Kidney tubule cell (primary cell): Measurements from ENCODE around the gene RNASEH2A.

Experiments used
- DNase-seq: peaks from one replicate; pipeline ENCODE4 v3.0.0-alpha.2; 2018; ENCODE audit warnings: low spot score

Gene RNASEH2A

DNA sequence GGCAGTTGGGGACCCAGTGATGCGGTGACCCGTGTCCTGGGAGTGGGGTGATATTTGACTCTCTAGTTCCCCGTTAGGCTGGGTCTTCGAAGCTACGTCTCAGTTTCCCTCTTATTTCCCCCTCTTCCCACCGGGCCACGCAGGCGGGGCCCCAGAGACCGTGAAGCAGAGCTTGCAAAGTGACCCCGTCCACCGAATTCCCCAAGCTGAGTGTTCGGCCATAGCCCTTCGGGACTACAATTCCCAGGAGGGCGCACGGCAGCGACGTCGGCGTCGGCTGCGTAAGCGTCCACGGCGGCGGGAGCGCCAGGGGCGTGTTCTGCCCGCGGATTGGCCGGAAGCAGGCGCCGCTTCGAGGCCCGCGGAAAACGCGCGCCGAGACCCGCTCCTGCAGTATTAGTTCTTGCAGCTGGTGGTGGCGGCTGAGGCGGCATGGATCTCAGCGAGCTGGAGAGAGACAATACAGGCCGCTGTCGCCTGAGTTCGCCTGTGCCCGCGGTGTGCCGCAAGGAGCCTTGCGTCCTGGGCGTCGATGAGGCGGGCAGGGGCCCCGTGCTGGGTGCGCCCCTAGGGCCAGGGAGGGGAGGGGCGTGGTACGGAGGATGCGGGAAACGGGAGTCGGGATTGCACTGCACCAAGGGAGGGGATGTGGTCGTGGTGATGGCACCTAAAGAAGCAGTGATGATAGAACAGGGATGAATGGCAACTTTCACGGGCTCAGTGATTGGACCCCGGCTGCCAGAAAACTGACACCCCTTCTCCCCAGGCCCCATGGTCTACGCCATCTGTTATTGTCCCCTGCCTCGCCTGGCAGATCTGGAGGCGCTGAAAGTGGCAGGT, at the start of gene RNASEH2A:
Gene RNASEH2A (plus strand): TSS at position 343 of the 840 bp plus-strand sequence. CDS start 90 bp downstream, at position 433.
- DNase-seq = peak; percentile 91

DNA sequence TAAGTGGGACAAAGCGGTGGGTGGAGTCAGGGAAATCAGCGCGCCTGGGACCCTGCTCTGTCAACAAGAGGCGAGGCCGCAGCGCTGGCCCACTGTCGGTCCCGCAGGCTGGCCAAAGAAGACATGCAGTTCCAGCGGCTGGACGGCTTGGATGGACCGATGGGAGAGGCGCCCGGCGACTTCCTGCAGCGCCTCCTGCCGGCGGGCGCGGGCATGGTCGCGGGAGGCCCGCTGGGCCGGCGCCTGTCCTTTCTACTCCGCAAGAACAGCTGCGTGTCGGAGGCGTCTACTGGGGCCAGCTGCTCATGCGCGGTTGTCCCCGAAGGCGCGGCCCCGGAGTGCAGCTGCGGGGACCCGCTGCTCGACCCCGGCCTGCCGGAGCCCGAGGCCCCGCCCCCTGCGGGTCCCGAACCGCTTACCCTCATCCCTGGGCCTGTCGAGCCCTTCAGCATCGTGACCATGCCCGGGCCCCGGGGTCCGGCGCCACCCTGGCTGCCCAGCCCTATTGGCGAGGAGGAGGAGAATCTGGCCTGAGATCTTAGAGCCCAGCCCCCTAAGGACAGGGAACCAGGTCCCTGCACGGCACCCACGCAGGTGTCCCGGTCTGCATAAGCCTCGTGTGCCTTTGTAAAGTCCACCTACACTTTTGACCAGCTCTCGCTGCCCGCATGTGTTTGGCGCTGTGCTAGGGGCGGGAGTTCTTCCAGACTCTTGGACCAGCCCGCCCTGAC, 48.7 kb upstream of the RNASEH2A start:
- DNase-seq = peak; percentile 74

DNA sequence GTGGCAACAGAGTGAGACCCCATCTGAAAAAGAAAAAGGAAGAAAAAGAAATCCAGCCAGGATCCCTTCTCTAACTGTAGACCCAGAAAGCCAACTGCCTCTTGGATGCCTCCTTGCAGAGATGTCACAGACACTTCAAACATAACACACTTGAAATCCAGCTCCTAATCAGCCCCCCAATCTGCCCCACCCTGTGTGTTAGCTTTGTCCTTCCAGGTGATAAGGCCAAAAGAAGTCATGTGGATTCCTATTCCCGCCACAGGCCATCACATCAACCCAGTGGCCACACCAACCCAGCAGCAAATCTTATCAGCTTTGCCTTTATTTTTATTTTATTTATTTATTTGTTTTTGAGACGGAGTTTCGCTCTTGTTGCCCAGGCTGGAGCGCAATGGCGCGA, 46.7 kb upstream of the RNASEH2A start:
- no peak for DNase-seq

DNA sequence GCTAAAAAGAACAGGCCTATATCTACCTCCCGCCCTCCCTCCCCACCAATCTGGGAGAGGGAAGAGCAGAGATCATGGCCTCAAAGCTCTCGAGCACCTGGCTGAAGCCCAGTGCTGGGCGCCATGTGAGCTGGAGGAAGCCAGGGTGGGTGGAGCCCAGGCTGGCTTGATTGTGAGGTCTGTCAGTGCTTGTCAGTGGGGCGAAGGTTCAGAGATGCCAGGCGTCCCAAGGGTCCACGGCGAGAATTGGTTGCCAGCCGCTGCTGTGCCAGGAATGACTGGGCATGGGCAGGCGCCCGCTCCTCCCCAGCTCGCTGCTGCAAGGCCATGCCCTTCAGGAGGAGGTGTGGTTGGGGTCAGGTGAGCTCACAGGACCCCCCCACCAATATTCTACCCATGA, 43.3 kb upstream of the RNASEH2A start:
- DNase-seq = no peak

DNA sequence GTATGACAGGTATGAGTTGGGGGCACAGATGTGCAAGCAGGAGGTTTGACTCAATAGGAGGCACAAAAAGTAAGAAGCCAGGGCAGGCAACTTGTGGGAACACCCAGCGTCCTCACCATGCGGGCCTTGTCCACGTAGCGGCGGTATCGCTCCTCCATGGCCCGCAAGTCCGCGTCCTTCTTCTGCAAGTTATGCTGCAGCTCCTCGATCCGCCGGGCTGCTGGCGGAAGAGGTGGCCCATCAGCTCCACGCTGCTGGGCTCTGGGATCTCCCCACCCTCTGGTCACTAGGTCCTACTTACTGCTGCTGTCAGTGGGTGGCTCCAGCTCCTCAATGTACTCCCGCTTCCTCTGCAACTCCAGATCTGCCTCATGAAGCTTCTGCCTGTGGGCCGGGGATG, 41.7 kb upstream of the RNASEH2A start:
- no peak for DNase-seq

DNA sequence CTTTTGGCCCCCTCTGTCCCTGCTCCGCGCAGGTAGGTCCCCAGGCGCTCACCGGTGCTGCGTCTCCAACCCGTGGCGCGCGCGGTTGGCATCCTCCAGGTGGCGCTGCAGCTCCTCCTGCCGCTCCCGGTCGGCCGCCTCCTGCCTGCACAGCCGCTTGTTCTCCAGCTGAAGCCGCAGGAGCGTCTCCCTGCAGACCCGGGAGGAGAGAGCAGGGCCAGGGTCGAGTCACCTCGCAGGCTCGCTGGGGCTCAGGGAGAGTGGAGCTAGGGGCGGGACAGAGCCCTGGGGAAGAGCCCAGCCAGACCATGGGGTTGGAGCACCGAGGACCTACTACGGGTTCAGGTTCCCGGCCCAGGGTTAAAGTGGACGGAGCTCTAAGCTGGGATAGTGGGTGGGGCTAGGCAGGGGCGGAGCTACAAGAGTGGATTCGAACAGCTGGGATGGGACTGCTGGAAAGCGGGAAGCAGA, 40.3 kb upstream of the RNASEH2A start:
- DNase-seq = no peak

DNA sequence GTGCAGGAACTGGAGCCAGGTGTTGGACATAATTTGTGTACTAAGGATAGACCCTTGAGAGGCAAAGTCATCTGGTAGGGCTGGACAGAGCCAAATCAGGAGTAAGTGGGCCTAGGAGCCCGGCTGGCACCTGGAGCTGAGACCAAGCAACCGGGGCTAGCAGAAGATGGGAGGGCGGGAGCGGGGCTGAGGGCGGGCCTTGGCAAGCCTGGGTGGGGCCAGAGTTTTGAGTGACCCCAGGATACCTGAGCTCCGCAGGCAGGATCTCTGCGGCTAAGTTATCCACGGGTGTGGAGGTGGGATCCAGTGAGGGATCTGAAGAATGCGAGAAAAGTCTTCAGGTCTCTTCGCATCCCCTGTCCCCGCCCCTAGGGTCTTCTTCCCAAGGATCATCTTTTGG, 39.2 kb upstream of the RNASEH2A start:
- DNase-seq = no peak

DNA sequence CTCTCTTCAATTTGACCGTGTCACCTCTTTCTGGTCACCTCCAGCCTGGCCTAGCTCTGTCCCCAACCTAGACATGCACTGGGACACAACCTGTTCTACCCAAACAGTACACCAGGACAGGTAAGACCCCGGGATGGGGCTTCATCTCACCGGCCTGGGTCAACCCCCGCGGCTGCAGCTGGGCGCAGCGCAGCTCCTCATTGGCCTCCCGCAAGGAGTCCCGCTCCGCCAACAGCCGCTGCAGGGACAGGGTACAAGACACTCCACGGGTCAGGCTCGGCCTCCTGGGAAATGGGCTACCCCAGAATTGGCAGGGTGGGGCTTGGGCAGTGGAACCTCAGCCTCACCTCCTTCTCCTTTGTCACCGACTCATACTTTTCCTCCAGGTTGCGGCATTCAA, 38.7 kb upstream of the RNASEH2A start:
- no peak for DNase-seq

DNA sequence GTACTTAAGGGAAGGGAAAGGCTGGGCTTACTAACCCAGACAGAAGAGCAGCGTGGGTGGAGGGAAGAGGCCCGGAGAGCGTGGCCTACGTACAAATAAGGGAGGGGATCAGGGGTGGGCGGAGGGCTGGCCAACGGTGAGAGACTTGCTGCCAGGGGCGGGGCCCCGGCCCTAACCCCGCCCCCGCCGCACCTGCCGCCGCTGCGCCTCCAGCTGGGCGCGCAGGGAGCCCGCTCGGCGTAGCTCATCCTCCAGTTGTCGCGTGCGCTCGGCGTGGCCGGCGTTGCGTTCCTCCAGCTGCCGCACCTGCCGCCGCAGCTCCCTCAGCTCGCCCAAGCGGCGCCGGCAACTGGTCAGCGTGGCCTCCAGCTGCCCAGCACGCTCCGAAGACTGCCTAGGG, 36.7 kb upstream of the RNASEH2A start:
- DNase-seq = no peak

DNA sequence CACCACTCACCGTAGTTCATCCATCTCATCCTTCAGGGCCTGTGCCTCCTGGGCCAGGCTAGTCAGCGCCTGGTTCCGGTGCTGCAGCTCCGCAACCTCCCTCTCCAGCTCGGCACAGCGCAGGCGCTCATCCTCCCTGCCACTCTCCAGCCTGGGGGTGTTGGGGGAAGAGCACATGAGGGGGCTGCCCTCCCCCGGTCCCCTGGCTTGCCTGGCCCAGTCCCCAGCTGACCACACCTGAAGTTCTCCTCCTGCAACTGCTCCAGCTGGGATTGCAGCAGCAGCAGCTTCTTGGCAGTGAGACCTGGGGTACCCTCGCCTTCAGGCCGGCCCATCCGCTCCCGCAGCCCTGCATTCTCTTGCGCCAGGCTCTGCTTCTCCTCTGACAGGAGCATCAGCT, 35.5 kb upstream of the RNASEH2A start:
- DNase-seq = no peak

DNA sequence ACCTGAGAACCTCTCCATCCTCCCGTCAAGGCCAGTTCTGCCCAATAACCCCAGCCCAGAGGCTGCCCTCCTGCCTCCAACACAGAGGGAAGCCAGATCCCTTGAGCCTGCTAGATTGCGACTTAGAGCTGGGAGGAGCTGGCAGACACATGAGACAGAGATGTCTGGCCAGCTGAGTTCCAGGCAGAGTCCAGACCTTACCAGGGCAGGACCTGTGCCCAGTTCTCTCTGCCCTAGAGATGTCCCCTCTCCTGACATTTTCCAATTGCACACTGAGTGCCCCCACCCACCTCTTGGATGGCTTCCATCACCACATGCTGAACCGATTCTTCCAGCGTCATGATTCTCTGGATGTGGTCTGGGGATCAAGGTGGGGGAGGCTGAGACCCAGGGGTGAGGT, 34.1 kb upstream of the RNASEH2A start:
- no peak for DNase-seq

DNA sequence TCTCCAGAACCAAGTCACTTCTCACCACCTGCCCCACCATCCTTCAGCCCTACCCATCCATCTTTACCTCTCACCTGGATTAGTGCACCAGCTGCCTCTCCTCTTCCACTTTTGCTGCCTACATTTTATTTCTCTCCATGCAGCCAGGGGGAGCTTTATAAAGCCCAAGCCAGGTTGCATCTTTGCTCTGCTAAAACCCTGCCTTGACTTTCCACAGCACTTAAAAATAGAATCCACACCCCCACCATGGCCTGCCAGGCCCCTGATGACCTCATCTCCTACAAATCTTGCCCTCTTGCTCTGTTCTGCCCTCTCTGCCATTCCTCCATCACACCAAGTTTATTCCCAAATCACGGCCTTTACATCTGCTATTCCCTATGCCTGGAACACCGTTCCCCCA, 32.8 kb upstream of the RNASEH2A start:
- peak; percentile 46 for DNase-seq

DNA sequence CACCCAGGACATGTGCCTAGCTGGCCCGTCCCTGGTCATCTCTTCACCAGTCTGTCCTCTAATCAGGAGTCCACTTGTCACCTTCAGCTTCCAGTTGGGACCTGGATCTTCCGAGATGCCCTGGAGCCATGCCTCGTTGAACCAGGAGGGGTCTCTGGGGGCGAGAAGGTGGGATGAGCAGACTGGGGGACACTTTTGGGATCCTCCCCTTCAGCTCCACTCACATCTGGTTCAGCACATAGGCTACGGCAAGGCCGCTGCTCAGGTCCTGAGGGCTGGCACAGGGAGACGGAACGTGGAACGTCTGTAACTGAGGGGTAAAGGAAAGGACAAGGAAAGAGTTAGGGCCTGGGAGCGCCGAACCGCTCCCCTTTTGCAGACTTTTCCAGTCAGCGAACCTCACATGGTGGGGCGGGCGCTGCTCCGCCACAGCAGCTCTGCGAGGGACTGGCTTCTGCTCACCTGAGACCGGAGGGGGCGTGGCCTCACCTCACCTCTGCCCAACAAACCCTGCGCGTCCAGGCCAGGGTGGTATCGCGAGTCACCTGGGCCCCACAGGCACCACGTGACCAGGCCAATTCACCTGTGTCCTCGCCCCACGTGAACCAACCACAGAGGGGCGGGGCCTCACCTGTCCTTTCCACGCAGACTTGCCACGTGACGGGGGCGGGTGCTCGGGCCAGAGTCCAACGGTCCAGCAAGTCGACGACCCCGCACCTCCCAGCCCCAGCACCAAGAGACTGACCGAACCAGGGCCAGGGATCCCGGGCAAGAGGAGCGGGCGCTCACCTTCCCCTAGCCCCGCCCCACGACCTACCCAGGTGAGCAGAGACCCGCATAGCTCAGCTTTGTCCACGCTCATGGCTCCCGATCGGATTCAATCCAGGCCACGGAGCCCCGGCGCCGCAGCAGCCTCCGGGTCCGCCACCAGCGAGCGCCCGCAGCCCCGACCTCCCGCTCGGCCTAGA, 31.5 kb upstream of the RNASEH2A start, which contains the start of gene HOOK2:
Gene HOOK2 (minus strand): TSS at position 965 of the 968 bp plus-strand sequence. CDS start 103 bp downstream, at position 862.
- peak; percentile 91 for DNase-seq

DNA sequence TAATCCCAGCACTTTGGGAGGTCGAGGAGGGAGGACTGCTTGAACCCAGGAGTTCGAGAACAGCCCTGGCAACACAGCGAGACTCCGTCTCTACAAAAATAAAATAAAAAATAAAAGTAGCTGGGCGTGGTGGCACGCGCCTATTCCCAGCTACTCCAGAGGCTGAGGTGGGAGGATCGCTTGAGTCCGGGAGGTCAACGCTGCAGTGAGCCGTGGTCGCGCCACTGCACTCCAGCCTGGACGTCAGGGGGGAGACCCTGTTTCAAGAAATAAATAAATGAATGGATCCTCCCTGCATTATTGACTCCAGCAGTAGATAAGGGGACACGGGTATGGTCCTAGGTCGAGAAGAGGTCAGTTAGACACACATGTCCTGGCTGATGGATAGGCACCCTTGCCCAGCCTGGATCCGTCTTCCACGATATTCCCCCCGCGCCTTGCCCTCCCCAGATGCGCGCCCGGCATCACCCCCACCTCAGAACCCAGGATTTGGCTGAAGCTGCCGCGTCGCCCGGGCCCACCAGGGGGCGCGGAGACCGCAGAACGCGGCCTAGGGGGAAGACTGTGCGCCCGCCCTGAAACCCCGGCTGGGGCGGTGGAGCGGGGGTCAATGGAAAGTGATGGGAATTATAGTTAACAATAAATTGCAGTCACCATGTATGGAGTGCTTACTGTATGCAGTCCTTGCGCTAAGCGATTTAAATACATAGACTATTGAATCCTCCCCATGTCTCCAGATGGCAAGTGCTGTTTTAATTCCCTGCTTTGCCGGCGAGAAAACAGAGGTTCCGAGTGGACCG, 29.0 kb upstream of the RNASEH2A start:
- DNase-seq = peak; percentile 79

DNA sequence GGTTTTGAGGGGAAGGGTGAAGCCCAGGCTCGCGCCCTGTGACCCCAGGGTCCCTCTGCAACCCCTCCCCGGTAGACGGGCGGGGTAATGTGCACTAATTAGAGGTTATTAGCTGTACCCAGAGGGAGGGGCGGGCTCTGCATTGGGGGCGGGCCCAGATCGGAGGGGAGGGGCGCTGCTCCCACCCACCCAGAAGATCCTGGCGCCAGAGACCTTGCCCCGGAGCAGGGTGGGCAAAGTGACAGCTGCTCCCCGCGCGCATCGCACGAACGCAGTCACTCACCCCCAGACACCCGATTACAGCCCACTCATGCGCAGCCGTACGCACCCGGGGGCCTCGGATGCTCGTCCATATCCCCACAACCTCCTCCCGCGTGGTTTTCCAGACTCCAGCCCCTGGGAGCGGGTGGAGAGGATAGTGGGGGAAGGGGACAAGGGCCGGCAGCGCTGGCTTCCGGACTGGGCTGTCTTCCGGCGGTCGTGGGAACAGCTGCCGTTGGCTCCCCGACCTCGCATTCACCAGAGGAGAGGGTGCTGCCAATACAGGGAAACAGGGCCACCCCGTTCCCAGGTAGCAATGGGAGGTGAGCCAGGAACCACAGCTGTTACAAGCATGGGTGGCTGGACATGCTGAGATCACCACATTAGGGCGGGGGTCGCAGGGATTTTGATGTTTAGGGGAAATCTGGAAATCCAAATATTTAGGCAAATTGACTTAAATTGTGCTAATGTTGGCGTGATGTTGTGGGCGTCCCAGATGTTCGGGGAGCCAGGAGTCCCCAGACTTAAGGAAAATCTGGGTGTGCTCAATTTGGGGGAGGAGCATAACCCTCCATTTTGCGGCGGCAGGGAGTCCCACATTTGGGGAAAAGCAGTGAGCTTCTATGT, 28.1 kb upstream of the RNASEH2A start:
- peak; percentile 78 for DNase-seq

DNA sequence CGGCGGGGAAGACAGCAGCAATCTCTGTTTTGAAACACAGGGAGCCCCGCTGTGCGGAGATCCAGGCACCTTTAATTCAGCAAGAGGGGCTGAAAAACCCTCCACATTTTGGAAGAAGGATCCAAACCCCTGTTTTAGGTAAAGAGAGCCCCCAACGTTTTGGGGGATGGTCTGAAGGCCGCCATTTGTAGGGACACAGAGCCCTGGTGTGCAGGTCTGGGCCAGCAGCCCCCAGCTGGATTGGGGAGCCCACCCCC, 27.6 kb upstream of the RNASEH2A start:
- DNase-seq = no peak

DNA sequence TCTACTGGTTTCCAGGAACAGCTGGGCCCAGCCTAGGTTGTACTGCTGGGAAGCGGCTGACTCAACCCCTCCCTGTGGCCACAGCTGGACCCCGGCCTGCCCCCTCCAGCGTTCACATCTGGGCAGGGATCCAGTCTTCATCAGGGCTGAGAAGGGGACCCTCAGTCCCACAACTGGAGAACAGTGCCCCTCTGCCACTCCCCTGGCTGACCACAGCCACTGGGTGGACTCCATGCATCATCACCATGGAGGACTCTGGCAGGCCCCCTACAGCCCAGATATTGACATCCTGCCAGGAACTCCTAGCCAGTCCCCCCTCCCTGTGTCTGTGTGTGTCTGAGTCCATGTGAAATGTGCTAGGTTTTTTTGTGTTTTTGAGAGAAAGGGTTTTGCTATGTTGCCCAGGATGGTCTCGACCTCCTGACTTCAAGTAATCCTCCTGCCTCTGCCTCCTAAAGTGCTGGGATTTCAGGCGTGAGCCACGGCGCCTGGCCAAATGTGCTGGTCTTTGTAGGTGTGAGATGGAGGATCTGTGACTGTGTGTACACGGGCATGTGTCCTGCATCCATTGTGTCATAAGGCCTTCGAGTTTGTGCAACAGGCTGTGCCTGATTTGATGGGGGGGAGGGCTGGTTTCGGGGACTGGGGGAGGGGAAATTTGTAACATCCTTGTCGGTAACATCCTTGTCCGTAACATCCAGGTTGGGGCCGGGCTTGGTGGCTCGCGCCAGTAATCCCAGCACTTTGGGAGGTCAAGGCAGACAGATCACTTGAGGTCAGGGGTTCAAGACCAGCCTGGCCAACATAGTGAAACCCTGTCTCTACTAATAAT, 27.0 kb upstream of the RNASEH2A start:
- DNase-seq = peak; percentile 56

DNA sequence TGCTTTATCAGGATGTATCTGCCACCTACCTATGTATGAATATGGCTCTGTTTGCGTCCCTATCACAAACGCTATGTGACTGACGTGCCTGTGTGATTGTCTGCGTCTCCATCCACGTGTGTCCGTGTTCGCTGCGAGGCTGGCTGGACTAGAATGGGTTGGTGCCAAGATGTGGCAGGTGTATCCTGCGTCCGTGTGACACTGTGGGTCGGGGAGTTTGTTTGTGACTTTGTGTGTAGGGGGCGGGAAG, 24.3 kb upstream of the RNASEH2A start:
- no peak for DNase-seq

DNA sequence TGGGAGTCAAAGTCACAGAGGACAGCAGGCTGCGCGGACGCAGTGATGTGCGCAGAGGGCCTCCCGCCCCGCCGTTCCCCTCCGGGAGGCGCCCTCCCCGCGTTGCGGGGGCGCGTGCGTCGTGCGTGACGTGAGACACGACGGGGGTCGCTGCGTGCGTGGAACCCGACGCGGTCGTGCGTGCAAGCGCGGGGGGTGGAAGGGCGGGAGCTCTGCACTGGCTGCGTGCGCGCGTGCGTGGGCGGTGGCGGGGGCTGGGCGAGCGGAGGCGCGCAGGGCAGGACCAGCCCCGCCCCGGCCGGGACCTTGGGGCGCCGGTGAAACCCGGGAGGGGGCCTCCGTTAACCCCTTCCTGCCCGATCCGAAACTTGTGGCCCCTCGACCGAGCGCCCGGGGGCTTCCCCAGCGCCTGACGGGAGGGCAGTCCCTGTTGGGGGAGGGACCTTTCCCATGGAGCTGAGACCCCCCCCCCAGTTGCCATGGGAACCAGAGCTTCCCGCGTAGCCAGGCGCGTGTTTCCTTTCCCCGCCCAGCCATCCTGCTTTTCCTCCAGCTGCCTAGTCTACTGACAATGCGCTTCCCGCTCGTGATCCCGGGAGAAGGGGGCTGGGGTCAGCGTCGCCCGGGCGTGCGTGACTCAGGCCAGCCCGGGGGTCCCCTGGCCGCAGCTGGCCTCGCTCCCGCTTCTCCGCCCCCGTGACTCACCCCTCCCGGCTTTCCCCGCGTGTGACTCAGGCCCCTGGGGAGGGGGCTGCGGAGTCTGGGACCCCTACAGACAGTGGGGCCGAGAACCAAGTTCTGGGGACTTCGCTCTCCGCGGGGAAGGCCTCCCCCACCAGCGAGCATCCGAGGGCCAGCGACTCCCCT, 23.7 kb upstream of the RNASEH2A start:
- DNase-seq = peak; percentile 84
